Ishikawa (cell line): ENCODE data around the gene GCM1.

ENCODE experiments used
- TF ChIP-seq, protein P1 (sequence below): IDR thresholded peaks from 2 replicates; pipeline ENCODE4 v1.6.1; 2012; ENCODE audit warnings: low read depth, mild to moderate bottlenecking
- TF ChIP-seq, protein P2 (sequence below): IDR thresholded peaks from 2 replicates; pipeline ENCODE4 v1.6.1; 2012

DNA sequence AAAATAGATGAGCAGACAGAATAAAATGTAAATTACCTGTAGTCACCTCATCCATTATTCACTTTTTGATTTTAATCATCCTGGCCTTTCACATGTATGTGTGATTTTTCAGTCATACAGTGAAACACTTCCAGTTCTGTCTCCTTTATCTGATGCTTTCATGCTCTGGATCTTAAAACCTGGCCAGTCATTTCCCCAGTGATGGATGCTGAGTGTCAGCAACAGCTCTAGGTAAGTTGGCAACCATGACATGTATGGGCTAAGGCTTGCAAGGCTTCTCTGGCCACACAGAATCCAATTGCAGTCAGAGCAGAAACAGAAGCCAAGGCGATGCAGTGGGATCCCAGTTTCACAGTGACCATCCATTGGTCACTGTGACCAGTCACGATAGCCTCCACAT, 47.6 kb downstream of the GCM1 start:
- TF ChIP-seq, protein P1, sequence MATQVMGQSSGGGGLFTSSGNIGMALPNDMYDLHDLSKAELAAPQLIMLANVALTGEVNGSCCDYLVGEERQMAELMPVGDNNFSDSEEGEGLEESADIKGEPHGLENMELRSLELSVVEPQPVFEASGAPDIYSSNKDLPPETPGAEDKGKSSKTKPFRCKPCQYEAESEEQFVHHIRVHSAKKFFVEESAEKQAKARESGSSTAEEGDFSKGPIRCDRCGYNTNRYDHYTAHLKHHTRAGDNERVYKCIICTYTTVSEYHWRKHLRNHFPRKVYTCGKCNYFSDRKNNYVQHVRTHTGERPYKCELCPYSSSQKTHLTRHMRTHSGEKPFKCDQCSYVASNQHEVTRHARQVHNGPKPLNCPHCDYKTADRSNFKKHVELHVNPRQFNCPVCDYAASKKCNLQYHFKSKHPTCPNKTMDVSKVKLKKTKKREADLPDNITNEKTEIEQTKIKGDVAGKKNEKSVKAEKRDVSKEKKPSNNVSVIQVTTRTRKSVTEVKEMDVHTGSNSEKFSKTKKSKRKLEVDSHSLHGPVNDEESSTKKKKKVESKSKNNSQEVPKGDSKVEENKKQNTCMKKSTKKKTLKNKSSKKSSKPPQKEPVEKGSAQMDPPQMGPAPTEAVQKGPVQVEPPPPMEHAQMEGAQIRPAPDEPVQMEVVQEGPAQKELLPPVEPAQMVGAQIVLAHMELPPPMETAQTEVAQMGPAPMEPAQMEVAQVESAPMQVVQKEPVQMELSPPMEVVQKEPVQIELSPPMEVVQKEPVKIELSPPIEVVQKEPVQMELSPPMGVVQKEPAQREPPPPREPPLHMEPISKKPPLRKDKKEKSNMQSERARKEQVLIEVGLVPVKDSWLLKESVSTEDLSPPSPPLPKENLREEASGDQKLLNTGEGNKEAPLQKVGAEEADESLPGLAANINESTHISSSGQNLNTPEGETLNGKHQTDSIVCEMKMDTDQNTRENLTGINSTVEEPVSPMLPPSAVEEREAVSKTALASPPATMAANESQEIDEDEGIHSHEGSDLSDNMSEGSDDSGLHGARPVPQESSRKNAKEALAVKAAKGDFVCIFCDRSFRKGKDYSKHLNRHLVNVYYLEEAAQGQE, result no peak
- TF ChIP-seq, protein P2, sequence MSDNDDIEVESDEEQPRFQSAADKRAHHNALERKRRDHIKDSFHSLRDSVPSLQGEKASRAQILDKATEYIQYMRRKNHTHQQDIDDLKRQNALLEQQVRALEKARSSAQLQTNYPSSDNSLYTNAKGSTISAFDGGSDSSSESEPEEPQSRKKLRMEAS, result no peak
